Upper lobe of left lung (tissue), 6 donors: ENCODE data around the gene ADGRG1. TPM values are rescaled to one million over a fixed set of nuclear protein-coding genes. Genes with fewer than 3 reads are reported as not detected.

Experiments used
- ATAC-seq, 2 donors: fragments of 200-7000 bp; cut with Tn5 transposase; one replicate each; pipeline ENCODE4 v1.9.1; 2022; ENCODE audit warnings: mild to moderate bottlenecking in 2 of 2, moderate library complexity in 2 of 2; ENCODE audit not compliant: low FRiP score in 2 of 2
- DNase-seq, 2 donors: peaks; one replicate each; pipeline ENCODE4 v3.0.0-alpha.2; 2019 to 2020
- H3K27ac ChIP-seq, 4 donors: fragments of 200-600 bp; sonication (generic); one replicate each; pipeline ENCODE4 v1.5.1; 2016 to 2019
- H3K27me3 ChIP-seq, 4 donors: fragments of 200-600 bp; sonication (generic); one replicate each; pipeline ENCODE4 v1.5.1; 2017 to 2019
- H3K36me3 ChIP-seq, 4 donors: fragments of 200-600 bp; sonication (generic); one replicate each; pipeline ENCODE4 v1.5.1; 2016 to 2019
- H3K4me1 ChIP-seq, 4 donors: fragments of 200-600 bp; sonication (generic); one replicate each; pipeline ENCODE4 v1.5.1; 2018 to 2019
- H3K4me3 ChIP-seq, 4 donors: fragments of 200-600 bp; sonication (generic); one replicate each; pipeline ENCODE4 v1.5.1; 2017 to 2019; ENCODE audit warnings: mild to moderate bottlenecking in 2 of 4, moderate library complexity in 1 of 4
- H3K9me3 ChIP-seq, 4 donors: fragments of 200-600 bp; sonication (generic); one replicate each; pipeline ENCODE4 v1.5.1; 2018 to 2019
- EP300 ChIP-seq, 4 donors: sonication (generic); formaldehyde crosslinking; IDR thresholded peaks; one replicate each; pipeline ENCODE4 v1.5.1; 2017; ENCODE audit warnings: antibody characterized with exemption in 4 of 4, control low read depth in 2 of 4
- POLR2A ChIP-seq, 4 donors: fragments of 450-650 bp; IDR thresholded peaks; one replicate each; pipeline ENCODE4 v1.5.1; 2016 to 2017; ENCODE audit warnings: antibody characterized with exemption in 4 of 4, mild to moderate bottlenecking in 2 of 4
- POLR2AphosphoS5 ChIP-seq, 2 donors: sonication (generic); formaldehyde crosslinking; IDR thresholded peaks; one replicate each; pipeline ENCODE4 v1.5.1; 2017; ENCODE audit warnings: antibody characterized with exemption in 2 of 2
- WGBS, 2 donors: methylation state at CpG; one replicate each; pipeline ENCODE4 v1.1.5; 2017 to 2018; 5-methylcytosine and 5-hydroxymethylcytosine counted together
- total RNA-seq, 6 donors: library from RNA; depleted of rRNA in 4 of 6; stranded (reverse); fragments of >200 nt in 4 of 6; gene quantifications; one replicate each; pipeline versions ENCODE4 v1.1.0 to v1.2.1, GENCODE V29; 2016 to 2021
- TF ChIP-seq, protein P1 (sequence below), 6 experiments: fragments of 450-650 bp in 4 of 6; fragments of 200-600 bp in 2 of 6; sonication (generic) in 2 of 6; IDR thresholded peaks; one replicate each; pipeline ENCODE4 v1.5.1; 2016 to 2019; ENCODE audit warnings: antibody characterized with exemption in 6 of 6
- donor health status: DM: no; HTN: no; CAD: no; lungs with moderate emphysema.
- donor health status: DM: no; HTN: yes; CAD: no; lungs with severe emphysema.

The ADGRG1 gene
- total RNA-seq, 6 donors from 2014 or later: 34.6 to 89.3 (median 40.4) TPM

DNA sequence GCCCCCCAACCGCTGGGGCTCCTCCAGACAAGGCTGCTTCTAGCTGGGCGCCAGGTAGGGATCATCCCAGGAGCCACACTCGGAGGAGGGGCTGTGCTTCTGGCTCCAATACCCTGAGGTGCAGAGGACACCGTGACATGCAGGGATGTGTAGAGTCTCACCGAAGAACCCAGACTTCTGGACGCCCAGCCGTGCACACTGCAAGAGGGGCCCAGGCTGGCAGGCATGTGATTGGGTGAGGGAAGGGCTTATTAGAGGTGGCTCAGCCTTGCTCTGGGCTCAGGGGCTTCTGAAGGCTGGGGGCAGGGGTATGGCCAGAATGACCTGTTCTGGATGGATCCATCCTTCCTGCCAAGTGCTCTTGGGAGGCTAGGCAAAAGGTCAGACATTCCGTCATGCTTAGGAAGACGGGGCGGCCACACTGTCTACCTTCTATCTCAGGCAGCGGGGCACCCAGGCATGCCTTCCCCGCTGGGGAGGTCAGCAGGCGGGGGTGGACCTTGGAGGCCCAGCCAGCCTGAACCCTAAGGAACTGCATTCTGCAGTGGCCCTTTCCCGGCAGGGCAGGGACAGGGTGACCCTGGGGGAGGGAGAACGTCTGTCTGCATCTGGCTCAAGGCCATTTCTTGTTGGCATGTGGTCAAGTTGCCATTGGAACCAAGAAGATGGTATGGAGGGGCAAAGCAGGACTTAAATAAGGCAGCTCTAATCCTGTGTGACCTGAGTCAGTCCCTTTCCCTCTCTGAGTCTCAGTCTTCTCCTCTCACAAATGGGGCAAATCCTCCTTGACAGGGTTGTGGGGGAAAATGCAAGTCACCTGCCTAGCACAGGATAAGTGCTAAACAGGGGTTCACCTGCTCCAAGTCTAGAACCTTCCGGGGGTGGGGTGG lies 5.8 kb upstream of the ADGRG1 start:
- Histone ChIP-seq H3K36me3 (no peaks in the 10 kb centered on the region), H3K4me1 (peaks cover 8 to 27% (median 18%) of the 10 kb centered on the region in 4 donors)
- 75 to 77% methylated on average over 12 to 16 of the region's 16 CpGs for WGBS, 2 donors

DNA sequence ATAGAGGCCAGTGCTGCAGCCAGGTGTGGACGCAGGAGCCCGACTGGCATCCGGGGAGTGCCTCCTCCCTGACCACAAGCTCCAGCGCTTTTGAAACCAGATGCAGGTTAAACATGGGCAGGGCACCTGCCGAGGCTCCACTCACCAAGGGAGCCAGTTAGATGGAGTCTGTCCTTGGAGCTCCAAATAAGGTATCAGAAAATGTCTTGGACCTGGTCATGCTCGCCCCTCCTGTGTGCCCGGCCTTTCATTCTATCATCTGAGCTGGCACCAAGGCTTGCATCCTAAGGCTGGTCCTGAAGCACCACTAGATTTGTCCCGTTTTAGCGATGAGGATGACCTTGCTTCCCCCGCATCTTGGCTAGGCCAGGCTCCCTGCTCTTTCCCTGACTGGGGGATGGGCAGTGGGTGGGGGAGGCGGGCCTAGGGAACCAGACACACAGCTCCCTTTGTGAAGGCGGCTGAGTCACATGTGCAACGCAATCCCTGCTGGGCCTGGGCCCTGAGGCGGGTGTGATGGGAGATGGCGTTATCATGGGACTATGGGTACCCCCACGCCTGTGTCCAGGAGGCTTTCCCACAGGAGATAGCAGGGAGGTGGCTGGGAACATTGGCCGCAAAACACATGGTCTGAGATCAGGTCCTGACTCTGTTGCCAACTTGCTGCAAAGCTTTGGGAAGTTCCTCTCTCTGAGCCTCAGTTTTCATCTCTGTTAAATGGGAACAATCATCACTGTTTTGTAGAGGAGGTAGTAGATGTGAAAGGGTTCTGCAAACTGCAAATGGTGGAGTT lies 5.0 kb upstream of the ADGRG1 start:
- TF ChIP-seq EP300 (IDR thresholded peaks at IDR 0.05) (no peak), POLR2A (IDR thresholded peaks at IDR 0.05) (no peak), POLR2AphosphoS5 (IDR thresholded peaks at IDR 0.05) (no peak)
- TF ChIP-seq, protein P1, sequence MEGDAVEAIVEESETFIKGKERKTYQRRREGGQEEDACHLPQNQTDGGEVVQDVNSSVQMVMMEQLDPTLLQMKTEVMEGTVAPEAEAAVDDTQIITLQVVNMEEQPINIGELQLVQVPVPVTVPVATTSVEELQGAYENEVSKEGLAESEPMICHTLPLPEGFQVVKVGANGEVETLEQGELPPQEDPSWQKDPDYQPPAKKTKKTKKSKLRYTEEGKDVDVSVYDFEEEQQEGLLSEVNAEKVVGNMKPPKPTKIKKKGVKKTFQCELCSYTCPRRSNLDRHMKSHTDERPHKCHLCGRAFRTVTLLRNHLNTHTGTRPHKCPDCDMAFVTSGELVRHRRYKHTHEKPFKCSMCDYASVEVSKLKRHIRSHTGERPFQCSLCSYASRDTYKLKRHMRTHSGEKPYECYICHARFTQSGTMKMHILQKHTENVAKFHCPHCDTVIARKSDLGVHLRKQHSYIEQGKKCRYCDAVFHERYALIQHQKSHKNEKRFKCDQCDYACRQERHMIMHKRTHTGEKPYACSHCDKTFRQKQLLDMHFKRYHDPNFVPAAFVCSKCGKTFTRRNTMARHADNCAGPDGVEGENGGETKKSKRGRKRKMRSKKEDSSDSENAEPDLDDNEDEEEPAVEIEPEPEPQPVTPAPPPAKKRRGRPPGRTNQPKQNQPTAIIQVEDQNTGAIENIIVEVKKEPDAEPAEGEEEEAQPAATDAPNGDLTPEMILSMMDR (IDR thresholded peaks at IDR 0.05): no peak
- H3K36me3 ChIP-seq: no peaks in the 10 kb centered on the region
- H3K27me3 ChIP-seq: no peaks in the 10 kb centered on the region
- H3K4me3 ChIP-seq: no peak overlapping the region
- peaks cover 14 to 35% (median 25%) of the 10 kb centered on the region in 4 donors for H3K4me1 ChIP-seq
- WGBS, 2 donors: 77 to 89% methylated on average over 14 to 17 of the region's 17 CpGs
- DNase-seq: peak; percentile 54 to 59
- H3K27ac ChIP-seq: peak overlapping the region in 1 of 4 donors; percentile 11
- no peaks in the 10 kb centered on the region for H3K9me3 ChIP-seq
- ATAC-seq: peak in 1 of 2 donors; percentile 6

More for the DNA sequence above, 5.8 kb upstream of the ADGRG1 start:
- H3K9me3 ChIP-seq: no peaks in the 10 kb centered on the region
- H3K27me3 ChIP-seq: no peaks in the 10 kb centered on the region
- no peak for ATAC-seq
- no peak for TF ChIP-seq POLR2AphosphoS5 (IDR thresholded peaks at IDR 0.05)
- TF ChIP-seq EP300 (IDR thresholded peaks at IDR 0.05): no peak
- TF ChIP-seq, protein P1 (IDR thresholded peaks at IDR 0.05): no peak
- TF ChIP-seq POLR2A (IDR thresholded peaks at IDR 0.05): no peak
- H3K4me3 ChIP-seq: no peak overlapping the region
- no peak for DNase-seq
- peak overlapping the region in 2 of 4 donors; percentile 11 to 27 for H3K27ac ChIP-seq

- 76 to 79% methylated on average over 8 of the region's 8 CpGs for WGBS, 2 donors
- Histone ChIP-seq H3K27ac (no peak overlapping the region), H3K4me1 (peaks cover 14 to 37% (median 23%) of the 10 kb centered on the region in 4 donors), H3K4me3 (no peak overlapping the region), H3K27me3 (no peaks in the 10 kb centered on the region), H3K36me3 (no peaks in the 10 kb centered on the region), H3K9me3 (no peaks in the 10 kb centered on the region)
- TF ChIP-seq, protein P1 (IDR thresholded peaks at IDR 0.05): no peak
- no peak for TF ChIP-seq POLR2A (IDR thresholded peaks at IDR 0.05)
- TF ChIP-seq POLR2AphosphoS5 (IDR thresholded peaks at IDR 0.05): no peak
- no peak for TF ChIP-seq EP300 (IDR thresholded peaks at IDR 0.05)
- DNase-seq: no peak
- no peak for ATAC-seq
Observed at GRCh38 chr16:57624044-57624688, 4.3 kb upstream of the ADGRG1 start.

DNA sequence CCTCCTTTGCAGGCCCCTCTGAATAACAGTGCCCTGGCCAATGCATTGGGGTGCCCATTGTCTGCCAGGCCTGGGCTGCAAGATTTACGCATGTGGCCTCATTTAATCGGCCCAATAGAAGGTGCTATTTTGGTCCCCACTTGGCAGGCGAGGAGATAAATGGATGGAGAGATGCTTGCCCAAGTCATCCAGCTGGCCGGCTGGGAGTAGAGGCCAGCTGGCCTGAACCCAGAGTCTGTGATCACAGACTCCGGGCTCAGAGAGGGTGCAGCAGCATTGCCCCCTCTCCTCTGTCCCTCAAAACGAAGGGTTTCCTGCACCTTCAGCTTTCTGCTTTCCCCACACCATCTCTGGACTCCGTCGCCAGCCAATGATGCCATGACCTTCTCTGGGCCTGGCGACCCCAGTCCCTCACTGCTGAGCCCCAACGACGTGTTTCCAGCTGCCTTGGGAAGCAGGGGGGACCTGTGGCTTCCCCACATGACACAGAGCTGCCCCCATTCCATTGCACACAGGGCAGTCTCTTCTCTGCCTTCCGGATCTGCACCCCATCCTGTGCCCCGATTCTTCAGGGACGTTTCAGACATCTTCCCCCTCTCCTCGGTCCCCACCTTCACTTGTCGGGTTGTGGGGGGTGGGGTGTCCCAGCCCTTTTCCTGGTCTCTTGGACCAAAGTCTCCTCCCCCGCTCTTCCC lies 3.5 kb upstream of the ADGRG1 start:
- WGBS, 2 donors: 62 to 64% methylated on average over 17 of the region's 17 CpGs
- no peak for DNase-seq
- H3K36me3 ChIP-seq: no peaks in the 10 kb centered on the region
- H3K4me3 ChIP-seq: no peak overlapping the region
- H3K9me3 ChIP-seq: no peaks in the 10 kb centered on the region
- H3K27ac ChIP-seq: no peak overlapping the region
- no peak for ATAC-seq
- TF ChIP-seq, protein P1 (IDR thresholded peaks at IDR 0.05): no peak
- TF ChIP-seq POLR2AphosphoS5 (IDR thresholded peaks at IDR 0.05) (no peak), POLR2A (IDR thresholded peaks at IDR 0.05) (no peak), EP300 (IDR thresholded peaks at IDR 0.05) (no peak)
- H3K4me1 ChIP-seq: peaks cover 14 to 41% (median 23%) of the 10 kb centered on the region in 4 donors
- no peaks in the 10 kb centered on the region for H3K27me3 ChIP-seq
